ENCODE results near the gene ACADS. TPM values are rescaled to one million over a fixed set of nuclear protein-coding genes. Genes with fewer than 3 reads are reported as not detected.
"Not testable (repeated sequence)": the region's sequence is repeated elsewhere in the genome, so short reads cannot be mapped to it uniquely, and the experiment has no call there.

ACADS gene
- total RNA-seq, 1 experiment from 2014 or later = 1.8 TPM

DNA sequence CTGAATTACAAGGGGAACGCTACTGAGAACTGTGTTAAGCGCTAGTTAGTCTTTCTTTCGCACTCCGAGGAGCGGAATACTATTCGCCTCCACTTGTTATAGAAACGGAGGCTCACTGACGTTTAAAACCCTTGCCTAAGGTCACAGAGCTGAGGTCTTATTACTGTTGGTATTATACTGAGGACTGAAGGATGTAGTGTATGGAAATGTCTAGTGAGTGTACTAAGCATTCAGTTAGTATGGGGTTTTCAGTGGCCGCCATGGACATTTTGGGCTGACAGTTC, 826 bp downstream of the ACADS start:
- no peak for DNase-seq (ENCODE audit: low spot score)

DNA sequence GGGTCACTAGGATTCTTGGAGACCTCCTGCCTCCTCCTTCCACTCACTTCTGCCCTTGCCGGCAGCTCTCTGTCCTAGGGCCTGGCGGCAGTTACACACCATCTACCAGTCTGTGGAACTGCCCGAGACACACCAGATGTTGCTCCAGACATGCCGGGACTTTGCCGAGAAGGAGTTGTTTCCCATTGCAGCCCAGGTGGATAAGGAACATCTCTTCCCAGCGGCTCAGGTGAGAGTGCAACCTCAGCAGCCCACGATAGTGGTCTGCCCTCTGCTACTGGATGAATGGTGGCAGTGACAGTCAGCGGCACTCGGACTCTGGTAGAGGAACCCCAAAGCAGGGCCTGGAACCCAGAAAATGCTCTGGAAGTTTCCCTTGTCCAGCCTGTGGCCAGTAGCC, 1.3 kb downstream of the ACADS start:
- no peak for DNase-seq (ENCODE audit: low spot score)

DNA sequence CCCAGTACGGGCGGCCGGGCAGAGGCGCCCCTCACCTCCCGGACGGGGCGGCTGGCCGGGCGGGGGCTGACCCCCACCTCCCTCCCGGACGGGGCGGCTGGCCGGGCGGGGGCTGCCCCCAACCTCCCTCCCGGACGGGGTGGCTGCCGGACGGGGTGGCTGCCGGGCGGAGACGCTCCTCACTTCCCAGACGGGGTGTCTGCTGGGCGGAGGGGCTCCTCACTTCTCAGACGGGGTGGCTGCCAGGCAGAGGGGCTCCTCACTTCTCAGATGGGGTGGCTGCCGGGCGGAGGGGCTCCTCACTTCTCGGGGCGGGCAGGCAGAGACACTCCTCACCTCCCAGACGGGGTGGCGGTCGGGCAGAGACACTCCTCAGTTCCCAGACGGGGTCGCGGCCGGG, 6.6 kb downstream of the ACADS start:
- not testable (repeated sequence) for DNase-seq (ENCODE audit: low spot score)

DNA sequence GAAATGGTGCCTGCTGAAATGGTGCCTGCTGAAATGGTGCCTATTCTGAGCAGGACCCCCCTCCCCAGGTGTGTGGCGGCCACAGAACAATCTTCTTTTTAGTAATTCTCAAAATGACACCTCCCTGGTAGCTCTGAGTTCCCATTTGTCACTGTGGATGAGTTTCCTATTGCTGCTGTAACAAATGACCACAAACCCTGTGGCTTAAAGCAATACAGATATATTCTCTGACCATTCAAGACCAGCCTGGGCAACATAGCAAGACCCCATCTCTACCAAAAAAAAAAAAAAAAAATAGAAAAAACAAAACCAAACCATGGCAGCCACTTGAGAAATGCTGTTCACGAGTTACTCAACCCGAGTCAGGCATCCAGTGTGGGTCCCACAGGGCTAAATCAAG, 7.9 kb downstream of the ACADS start:
- DNase-seq (ENCODE audit: low spot score) = no peak

DNA sequence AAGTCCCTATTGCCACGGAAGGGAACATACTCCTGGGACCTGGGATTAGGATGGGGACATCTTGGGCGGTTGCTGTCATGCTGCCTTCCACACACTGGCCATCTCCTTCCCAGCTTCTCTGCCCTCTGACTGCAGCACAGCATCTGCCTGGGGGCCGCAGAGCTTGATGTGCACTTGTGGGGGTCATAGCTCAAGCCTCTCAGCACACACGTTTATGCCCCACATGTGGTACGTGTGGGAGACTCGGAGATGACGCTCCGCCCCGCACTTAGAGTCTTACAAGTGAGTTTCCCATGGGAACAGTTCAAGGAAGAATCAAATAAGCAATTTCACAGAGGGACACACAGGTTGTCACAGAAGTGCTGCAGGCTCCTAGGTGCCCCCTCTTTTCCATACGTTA, 8.6 kb downstream of the ACADS start:
- DNase-seq (ENCODE audit: low spot score) = no peak

DNA sequence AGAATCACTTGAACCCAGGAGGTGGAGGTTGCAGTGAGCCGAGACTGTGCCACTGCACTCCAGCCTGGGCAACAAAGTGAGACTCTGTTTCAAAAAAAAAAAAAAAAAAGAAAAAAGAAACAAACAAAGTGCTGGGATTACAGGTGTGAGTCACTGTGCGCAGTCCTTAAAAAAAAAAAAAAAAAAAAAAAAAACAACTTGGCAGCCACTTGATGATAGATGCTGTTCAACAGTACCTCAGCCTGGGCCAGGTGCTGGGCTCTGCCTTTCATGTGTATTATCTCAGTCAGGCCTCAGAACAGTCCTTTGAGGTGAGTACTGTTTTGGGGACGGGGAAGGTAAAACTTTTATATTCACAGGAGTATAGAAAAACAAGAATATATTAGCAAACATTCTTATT, 9.6 kb downstream of the ACADS start:
- peak; percentile 32 for DNase-seq (ENCODE audit: low spot score)

DNA sequence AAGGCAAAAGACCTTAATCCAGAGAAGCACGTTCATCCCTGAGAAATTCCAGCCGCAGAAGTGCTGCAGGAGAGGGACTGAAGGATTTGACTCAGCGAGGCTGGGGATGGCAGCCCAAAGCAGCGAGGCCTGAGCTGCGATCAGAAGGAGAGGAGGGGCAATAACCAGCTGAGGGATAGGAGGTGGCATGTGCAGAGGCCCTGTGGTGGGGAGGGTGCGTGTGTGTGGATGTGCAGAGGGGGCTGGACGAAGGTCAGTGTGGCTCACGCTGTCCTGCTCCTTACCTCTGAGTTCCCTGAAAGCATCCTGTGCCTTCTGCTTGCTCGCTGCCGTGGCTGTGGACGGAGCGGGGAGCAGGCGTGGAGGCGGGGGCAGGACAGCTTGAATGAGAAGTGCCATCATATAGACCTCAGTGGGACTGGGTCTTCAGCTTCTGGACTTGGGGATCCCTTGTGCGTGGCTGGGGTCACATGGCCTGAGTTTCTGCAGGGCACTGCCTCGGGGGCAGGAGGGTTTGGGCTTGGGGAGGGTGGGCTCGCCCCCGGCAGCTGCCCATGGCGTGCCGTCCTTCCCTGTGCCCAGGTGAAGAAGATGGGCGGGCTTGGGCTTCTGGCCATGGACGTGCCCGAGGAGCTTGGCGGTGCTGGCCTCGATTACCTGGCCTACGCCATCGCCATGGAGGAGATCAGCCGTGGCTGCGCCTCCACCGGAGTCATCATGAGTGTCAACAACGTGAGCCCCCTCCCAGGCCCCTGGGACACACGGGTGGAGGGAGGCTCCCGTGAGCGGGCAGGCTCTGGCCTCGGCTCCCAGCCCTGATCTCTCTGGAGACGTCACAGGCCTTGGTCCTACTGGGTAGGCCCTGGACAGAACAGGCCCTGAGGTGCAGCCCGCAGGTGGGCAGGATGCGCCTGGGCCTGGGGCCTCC, 11.0 kb downstream of the ACADS start:
- DNase-seq (ENCODE audit: low spot score) = no peak

DNA sequence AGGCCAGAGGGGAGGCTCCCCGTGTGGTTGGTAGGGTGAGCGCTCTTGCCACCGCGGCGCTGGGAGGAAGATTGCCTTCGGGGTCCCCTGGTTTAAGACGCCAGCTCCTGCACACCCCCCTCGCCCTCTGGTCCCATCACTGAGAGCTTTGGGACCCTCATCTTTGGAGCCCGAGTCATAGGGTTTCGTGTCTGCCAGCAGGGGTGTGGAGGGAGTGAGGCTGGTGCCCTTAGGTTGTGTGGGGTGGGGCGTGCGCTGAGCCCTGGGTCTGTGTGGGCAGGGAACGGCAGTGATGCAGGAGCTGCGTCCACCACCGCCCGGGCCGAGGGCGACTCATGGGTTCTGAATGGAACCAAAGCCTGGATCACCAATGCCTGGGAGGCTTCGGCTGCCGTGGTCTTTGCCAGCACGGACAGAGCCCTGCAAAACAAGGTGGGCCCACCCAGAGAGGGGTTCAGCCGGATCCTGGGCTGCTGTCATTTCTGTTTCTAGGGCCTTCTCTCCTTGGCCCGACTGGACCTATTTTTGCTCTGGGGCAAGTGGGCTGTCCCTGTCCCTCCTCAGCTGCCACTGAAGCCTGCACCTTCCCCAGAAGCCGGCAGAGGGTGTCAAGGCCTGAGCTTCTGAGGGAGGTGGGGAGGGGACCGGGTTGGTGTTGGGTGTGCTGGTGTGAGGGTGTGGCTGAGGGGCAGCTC, 12.1 kb downstream of the ACADS start:
- DNase-seq (ENCODE audit: low spot score) = no peak

DNA sequence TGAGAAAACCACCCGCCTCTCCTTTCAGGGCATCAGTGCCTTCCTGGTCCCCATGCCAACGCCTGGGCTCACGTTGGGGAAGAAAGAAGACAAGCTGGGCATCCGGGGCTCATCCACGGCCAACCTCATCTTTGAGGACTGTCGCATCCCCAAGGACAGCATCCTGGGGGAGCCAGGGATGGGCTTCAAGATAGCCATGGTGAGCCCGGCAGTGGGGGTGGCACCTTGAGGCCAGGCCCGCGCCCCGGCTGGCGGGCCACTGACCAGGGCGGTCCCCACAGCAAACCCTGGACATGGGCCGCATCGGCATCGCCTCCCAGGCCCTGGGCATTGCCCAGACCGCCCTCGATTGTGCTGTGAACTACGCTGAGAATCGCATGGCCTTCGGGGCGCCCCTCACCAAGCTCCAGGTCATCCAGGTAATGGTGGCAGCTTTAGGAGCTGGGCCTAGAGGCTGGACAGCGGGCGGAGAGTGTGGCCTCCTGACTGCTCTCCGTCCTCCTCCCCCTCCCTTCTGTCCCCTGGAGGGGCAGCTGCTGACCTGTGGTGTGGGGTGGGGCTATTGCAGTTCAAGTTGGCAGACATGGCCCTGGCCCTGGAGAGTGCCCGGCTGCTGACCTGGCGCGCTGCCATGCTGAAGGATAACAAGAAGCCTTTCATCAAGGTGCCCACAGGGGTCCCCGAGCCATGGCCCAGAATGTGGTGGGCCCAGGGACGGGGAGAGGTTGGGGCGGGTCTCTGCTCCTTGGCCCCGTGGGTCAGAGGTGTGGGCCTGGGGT, 12.8 kb downstream of the ACADS start:
- DNase-seq (ENCODE audit: low spot score) = no peak

DNA sequence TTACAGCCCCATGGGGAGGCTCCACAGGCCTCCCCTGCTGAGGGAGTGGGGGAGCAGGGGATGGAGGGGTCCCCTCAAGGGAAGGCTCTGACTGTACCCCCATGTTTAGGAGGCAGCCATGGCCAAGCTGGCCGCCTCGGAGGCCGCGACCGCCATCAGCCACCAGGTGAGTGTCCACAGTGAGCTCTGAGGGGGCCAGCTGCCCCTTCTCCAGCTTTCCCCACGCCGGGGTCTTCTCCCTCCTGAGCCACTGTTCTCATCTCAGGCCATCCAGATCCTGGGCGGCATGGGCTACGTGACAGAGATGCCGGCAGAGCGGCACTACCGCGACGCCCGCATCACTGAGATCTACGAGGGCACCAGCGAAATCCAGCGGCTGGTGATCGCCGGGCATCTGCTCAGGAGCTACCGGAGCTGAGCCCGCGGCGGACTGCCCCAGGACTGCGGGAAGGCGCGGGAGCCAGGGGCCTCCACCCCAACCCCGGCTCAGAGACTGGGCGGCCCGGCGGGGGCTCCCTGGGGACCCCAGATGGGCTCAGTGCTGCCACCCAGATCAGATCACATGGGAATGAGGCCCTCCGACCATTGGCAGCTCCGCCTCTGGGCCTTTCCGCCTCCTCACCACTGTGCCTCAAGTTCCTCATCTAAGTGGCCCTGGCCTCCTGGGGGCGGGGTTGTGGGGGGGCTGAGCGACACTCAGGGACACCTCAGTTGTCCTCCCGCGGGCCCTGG, 13.6 kb downstream of the ACADS start:
- DNase-seq (ENCODE audit: low spot score) = no peak

DNA sequence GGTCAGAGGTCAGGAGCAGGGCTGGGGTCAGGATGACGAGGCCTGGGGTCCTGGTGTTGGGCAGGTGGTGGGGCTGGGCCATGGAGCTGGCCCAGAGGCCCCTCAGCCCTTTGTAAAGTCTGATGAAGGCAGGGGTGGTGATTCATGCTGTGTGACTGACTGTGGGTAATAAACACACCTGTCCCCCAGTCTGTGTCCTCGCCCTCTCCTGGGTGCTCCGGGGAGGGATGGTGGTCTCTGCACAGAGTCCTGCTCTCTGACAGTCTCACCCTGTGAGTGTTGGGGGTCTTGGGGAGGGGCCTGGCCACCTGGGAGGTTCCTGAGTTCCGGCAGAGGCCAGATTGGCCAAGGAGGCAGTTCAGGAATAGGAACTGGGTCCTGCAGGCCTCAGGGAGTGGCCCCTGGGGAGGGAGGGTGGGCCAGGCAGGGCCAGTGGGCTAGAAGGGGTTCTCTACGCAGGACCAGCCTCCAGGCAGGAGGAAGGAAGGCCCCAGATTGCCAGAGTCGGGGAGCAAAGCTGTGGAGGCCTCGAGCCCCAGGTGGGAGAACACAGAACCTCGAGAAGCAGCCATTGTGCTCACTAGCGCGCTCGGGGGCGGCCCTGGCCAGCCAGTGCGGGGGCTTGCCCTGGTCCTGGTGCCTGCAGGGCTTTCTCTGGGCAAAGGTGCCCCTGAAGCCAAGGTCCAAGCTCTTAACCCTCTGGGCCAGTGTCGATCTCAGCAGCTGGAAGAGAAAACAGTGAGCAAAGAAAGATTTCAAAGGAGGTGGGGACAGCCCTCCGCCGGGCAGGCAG, 14.4 kb downstream of the ACADS start:
- DNase-seq (ENCODE audit: low spot score) = no peak

DNA sequence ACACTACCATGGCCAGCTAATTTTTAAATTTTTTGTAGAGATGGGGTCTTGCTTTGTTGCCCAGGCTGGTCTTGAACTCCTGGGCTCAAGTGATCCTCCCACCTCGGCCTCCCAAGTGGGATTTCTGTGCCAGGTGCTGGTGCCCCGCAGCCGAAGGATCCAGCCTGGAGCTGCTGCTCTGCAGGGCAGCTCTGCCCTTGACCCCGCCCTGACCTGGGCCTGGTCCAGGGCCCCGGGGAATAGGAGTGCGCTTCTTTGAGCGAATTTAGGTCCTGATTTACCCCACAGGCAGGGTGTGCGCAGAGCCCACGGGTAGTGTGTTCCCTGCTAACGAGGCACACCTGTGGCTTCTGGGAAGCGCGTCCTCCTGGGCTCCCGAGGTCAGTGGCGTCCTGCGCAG, 15.2 kb downstream of the ACADS start:
- DNase-seq (ENCODE audit: low spot score) = no peak

DNA sequence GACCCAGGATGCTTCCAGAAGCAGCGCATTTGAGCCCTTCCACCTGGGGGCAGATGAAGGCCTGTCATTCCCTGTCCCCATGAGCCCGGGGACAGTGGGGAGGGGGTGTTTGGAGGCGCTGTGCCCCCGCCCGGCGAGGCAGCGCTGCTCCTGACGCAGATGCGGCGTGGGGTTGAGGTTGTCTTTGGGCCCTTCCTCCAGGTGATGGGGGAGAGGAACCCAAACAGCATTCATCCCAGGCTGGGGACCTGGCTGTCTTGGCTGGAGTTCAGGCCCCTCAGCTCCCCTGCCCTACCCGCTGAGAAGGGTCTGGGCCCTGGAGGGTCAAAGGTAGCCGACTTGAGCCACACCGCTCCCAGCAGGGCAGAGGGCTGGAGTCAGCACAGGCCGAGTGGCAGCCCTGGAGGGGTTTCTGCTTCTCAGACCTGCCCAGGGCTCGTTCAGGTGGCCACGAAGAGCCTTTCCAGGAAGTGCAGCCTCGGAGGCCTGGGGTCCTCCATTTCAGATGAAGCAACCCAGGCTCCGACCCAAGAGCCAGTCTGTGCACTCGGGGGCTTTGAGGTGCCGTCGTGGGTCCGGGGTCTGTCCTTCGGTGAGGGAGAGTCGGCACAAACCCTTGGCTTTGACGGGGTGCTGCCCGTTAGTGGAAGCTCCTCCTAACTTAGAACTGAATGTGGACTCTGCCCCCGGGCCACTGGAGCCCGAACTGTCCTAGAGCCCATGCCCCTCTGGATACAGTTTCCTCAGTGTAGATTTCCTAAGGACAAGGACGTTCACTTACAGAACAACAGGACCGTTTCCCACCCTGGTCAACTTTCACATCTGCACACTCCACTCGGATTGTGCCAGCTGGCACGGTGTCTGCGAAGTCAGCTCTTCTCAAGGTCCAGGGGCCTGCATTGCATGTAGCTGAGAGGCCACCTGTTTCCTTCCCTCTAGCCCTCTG, 16.1 kb downstream of the ACADS start:
- no peak for DNase-seq (ENCODE audit: low spot score)

DNA sequence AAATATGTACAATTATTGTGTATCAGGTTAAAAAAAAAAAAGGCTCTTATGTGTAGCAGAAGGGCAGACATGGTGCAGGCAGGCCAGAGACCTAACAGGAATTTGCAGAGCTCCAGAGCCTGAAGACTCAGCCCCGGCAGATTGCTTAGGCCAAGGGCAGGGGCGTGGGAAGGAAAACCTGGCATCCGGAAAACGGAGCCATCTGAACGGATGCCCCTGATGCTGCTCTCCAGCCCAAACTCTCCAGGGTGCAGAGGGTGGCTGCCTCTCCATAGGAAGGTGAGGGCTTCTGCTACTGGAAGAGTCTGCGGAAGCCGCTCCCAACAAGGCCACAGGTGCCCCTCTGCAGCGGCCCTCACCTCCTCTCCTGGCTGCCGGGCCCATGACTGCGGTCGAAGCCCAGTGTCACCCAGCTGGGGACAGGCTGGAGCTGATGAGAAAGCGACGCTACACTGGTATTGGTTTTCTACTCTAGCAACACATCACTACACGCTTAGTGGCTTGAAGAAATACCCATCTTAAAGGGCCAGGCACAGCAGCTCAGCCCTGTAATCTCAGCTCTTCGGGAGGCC, 19.4 kb downstream of the ACADS start:
- no peak for DNase-seq (ENCODE audit: low spot score)

DNA sequence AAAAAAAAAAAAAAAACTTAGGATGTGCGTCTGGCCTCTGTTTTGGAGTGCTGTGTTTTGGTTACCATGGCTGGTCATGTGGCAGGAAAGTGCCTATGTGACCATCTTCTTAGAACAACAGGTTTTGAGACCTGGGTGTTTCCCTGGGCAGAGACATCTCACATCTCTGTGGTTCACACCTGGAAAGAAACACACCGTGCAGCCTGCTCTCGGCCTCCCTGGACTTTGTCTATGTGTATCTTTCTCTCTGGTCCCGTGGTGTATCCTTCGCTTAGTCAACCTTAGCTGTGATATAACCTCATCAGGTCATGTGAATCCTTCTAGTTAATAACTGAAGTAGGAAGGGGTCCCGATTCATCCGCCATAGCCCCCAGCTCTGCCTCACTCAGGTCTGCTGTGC, 22.6 kb downstream of the ACADS start:
- DNase-seq (ENCODE audit: low spot score) = no peak

DNA sequence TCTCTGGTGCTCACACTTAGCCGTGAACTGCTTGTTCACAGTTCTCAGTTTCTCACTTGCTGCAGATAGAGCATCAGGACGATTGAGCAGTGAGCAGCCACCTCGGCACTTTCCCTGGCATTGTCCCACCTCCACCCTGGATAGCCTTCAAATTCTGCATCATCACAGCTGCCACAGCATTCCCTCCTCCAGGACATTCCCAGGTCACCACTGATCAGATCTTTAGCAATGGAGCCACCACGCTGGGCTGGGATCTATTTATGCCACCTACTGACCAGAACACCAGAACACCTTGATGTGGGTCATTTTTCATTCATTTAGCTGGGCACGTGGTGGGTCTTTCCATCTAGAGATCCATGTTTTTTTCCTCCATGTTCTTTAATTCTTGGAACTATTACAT, 23.6 kb downstream of the ACADS start:
- DNase-seq (ENCODE audit: low spot score) = no peak

DNA sequence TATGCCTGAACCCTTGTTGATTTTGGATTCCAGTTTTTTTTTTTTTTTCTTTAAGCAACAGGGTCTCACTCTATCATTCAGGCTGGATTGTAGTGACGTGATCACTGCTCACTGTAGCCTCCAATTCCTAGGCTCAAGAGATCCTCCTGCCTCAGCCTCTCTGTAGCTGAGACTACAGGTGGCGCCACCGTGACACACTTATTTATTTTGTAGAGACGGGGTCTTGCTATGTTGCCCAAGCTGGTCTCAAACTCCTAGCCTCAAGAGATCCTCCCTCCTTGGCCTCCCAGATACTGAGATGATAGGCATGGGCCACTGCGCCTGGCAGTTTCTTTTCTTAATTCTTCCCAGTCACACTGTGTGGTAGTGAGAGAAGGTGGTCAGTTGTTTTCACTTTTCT, 25.2 kb downstream of the ACADS start:
- no peak for DNase-seq (ENCODE audit: low spot score)

DNA sequence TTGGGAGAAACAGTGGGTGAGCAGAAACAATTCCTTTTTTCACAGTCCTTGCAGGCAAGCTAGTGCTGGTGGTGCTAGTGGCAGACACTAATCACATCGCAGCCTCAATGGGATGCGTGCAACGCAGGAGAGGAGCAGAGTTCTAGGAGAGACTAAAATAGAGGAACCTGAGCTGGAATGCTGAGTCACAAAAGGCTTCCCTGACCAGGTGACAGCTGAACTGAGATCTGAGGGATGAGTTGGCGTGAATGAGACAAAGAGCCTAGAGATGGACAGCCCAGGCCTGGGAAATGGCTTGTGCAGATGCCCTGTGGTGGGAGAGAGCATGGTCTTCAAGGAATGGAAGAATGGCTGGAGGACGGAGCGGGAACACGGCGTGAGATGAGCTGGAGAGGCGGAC, 25.8 kb downstream of the ACADS start:
- no peak for DNase-seq (ENCODE audit: low spot score)

DNA sequence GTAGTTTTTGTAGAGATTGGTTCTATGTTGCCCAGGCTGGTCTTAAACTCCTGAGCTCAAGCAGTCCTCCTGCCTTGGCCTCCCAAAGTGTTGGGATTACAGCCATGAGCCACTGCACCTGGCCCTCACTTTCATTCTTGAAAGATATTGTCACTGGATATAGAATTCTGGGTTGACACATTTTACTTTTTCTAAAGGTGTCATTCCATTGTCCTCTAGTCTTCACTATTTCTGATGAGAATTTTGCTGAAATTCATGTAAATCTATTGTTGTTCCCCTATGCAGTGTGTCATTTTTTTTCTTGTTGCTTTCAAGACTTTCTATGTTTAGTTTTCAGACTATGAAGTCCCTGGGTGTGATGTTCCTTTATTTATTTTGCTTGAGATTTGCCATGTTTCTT, 29.2 kb downstream of the ACADS start:
- DNase-seq (ENCODE audit: low spot score) = no peak

DNA sequence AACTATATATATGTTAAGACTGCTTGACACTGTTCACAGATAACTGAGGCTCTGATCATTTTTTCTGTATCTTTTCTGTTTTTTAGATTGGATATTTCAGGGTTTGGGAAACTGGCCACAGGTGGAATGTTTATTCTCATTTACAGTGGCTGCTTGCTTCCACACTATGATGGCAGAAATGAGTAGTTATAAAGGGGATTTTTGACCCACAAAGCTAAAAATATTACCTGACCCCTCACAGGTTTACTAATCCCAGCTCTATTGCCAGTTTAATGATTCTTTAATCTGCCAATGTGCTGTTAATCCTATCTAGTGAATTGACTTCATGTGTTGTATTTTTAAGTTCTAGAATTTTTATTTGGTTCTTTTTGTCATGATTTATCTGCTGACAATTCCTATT, 29.6 kb downstream of the ACADS start:
- DNase-seq (ENCODE audit: low spot score) = no peak
